BE2C (cell line): ENCODE data around the gene RHBDL1.

Experiments used
- DNase-seq: peaks from one replicate; pipeline ENCODE4 v3.0.0-alpha.2; 2020
- H3K27me3 ChIP-seq: fragments of 250-450 bp; sonication (Bioruptor Pico); 2 replicates; pipeline ENCODE4 v1.5.1; 2020; ENCODE audit warnings: mild to moderate bottlenecking
- H3K36me3 ChIP-seq: fragments of 250-450 bp; sonication (Bioruptor Pico); 2 replicates; pipeline ENCODE4 v1.5.1; 2020; ENCODE audit warnings: mild to moderate bottlenecking
- H3K4me1 ChIP-seq: fragments of 250-450 bp; sonication (Bioruptor Pico); 2 replicates; pipeline ENCODE4 v1.5.1; 2020
- H3K4me3 ChIP-seq: 2 replicates; pipeline ENCODE4 v1.5.1; 2011; ENCODE audit warnings: low read depth, low read length
- H3K9me3 ChIP-seq: fragments of 250-450 bp; sonication (Bioruptor Pico); 2 replicates; pipeline ENCODE4 v1.5.1; 2020
- CTCF ChIP-seq: IDR thresholded peaks from 2 replicates; pipeline ENCODE4 v1.5.1; 2012; ENCODE audit warnings: mild to moderate bottlenecking, low read depth, low read length

RHBDL1 gene

GRCh38 chr16:681746-682427 lies 6.4 kb downstream of the RHBDL1 start:
- Histone ChIP-seq H3K4me1 (peaks cover 15% of the 10 kb centered on the region), H3K27me3 (no peaks in the 10 kb centered on the region), H3K9me3 (no peaks in the 10 kb centered on the region), H3K36me3 (peaks cover 48% of the 10 kb centered on the region), H3K4me3 (peak overlapping the region; percentile 91)
- DNase-seq = peak; percentile 47
- no peak for TF ChIP-seq CTCF

GRCh38 chr16:682493-683395 lies 7.3 kb downstream of the RHBDL1 start:
- no peak for TF ChIP-seq CTCF
- Histone ChIP-seq H3K4me3 (peak overlapping the region; percentile 69), H3K36me3 (peaks cover 51% of the 10 kb centered on the region), H3K27me3 (no peaks in the 10 kb centered on the region), H3K9me3 (no peaks in the 10 kb centered on the region), H3K4me1 (peaks cover 15% of the 10 kb centered on the region)
- DNase-seq = no peak

GRCh38 chr16:683396-684070 lies 8.1 kb downstream of the RHBDL1 start:
- no peak for TF ChIP-seq CTCF
- no peak for DNase-seq
- Histone ChIP-seq H3K9me3 (no peaks in the 10 kb centered on the region), H3K4me1 (peaks cover 15% of the 10 kb centered on the region), H3K4me3 (peak overlapping the region; percentile 69), H3K36me3 (peaks cover 51% of the 10 kb centered on the region), H3K27me3 (no peaks in the 10 kb centered on the region)

- TF ChIP-seq CTCF = no peak
- H3K27me3 ChIP-seq = no peaks in the 10 kb centered on the region
- H3K36me3 ChIP-seq = peaks cover 51% of the 10 kb centered on the region
- peak within 1 kb of the TSS; percentile 69 for H3K4me3 ChIP-seq
- H3K4me1 ChIP-seq = peaks cover 12% of the 10 kb centered on the region; the same call in 1 of the 2 replicates
- peak; percentile 99 for DNase-seq
- no peaks in the 10 kb centered on the region for H3K9me3 ChIP-seq
These were observed 8.8 kb downstream of the RHBDL1 start, which contains the start of gene JMJD8 for GRCh38 chr16:684071-684794. TSS of gene JMJD8 (minus strand) at chr16:684334. CDS start at chr16:684319, 15 bp downstream.

GRCh38 chr16:684961-685696 lies 9.7 kb downstream of the RHBDL1 start:
- H3K4me1 ChIP-seq = peaks cover 12% of the 10 kb centered on the region; the same call in 1 of the 2 replicates
- no peak for TF ChIP-seq CTCF
- no peaks in the 10 kb centered on the region for H3K27me3 ChIP-seq
- H3K4me3 ChIP-seq = peak overlapping the region; percentile 69; the same call in 1 of the 2 replicates
- H3K9me3 ChIP-seq = no peaks in the 10 kb centered on the region
- DNase-seq = no peak
- peaks cover 51% of the 10 kb centered on the region for H3K36me3 ChIP-seq
